Measurements from ENCODE around the gene ESPL1. TPM values are rescaled to one million over a fixed set of nuclear protein-coding genes. Genes with fewer than 3 reads are reported as not detected.

ESPL1 gene
- total and polyA plus RNA-seq, 2 of the 13 experiments (the other 11 are each of a cell fraction or from before 2014, with no cell fraction given) = 5.8 to 11.5 TPM

- TF ChIP-seq ZBTB25 (CRISPR knock-in tag; IDR thresholded peaks at IDR 0.05) (0 out of 2 replicates have a peak, but pooled peaks have one; percentile 33), ATAD3A (CRISPR knock-in tag; IDR thresholded peaks at IDR 0.05) (no peak), ZNF639 (CRISPR knock-in tag; conservative IDR thresholded peaks at IDR 0.05) (0 out of 2 replicates have a peak, but pooled peaks have one; percentile 22), ZNF329 (CRISPR knock-in tag; IDR thresholded peaks at IDR 0.05; ENCODE audit: low read depth) (no peak), ZBTB3 (CRISPR knock-in tag; IDR thresholded peaks at IDR 0.05; ENCODE audit: borderline replicate concordance, low read depth) (no peak), SMAD1 (CRISPR knock-in tag; IDR thresholded peaks at IDR 0.05; ENCODE audit: borderline replicate concordance, low read depth) (no peak), ZNF576 (CRISPR knock-in tag; IDR thresholded peaks at IDR 0.05) (no peak), ZNF121 (CRISPR knock-in tag; IDR thresholded peaks at IDR 0.05) (peak; percentile 90), IRF9 (CRISPR knock-in tag; IDR thresholded peaks at IDR 0.05; ENCODE audit: borderline replicate concordance) (peak; percentile 79; the same call in 1 of the 2 replicates), REXO4 (CRISPR knock-in tag; IDR thresholded peaks at IDR 0.05; ENCODE audit: borderline replicate concordance) (no peak), CREM (IDR thresholded peaks at IDR 0.05) (peak; percentile 59), CREM (CRISPR knock-in tag; IDR thresholded peaks at IDR 0.05) (no peak), ESRRA (CRISPR knock-in tag; IDR thresholded peaks at IDR 0.05; ENCODE audit: low read depth) (no peak), MLX (CRISPR knock-in tag; IDR thresholded peaks at IDR 0.05) (0 out of 2 replicates have a peak, but pooled peaks have one; percentile 32), ZFP37 (CRISPR knock-in tag; IDR thresholded peaks at IDR 0.05; ENCODE audit: borderline replicate concordance) (no peak), CENPT (CRISPR knock-in tag; IDR thresholded peaks at IDR 0.05; ENCODE audit: low read depth) (no peak; the same call in 1 of the 2 replicates), ADNP (CRISPR knock-in tag; IDR thresholded peaks at IDR 0.05) (no peak), ZNF670 (CRISPR knock-in tag; IDR thresholded peaks at IDR 0.05; ENCODE audit: borderline replicate concordance) (no peak), ZNF841 (CRISPR knock-in tag; IDR thresholded peaks at IDR 0.05; ENCODE audit: borderline replicate concordance) (no peak), IKZF5 (CRISPR knock-in tag; IDR thresholded peaks at IDR 0.05) (peak; percentile 68; the same call in 1 of the 2 replicates), ZNF501 (CRISPR knock-in tag; IDR thresholded peaks at IDR 0.05) (peak; percentile 94)
Observed at GRCh38 chr12:53267999-53268629, at the start of gene ESPL1 (continued).

All from HepG2 (cell line).